NCI-H1417 (cell line): ENCODE measurements around the gene FAM118A.
"Not testable (repeated sequence)": the region's sequence is repeated elsewhere in the genome, so short reads cannot be mapped to it uniquely, and the experiment has no call there.

Source experiments
- DNase-seq, 3 experiments: peaks; one replicate each; lab custom pipeline; 2025; lab: John Stamatoyannopoulos, UW

The FAM118A gene

DNA sequence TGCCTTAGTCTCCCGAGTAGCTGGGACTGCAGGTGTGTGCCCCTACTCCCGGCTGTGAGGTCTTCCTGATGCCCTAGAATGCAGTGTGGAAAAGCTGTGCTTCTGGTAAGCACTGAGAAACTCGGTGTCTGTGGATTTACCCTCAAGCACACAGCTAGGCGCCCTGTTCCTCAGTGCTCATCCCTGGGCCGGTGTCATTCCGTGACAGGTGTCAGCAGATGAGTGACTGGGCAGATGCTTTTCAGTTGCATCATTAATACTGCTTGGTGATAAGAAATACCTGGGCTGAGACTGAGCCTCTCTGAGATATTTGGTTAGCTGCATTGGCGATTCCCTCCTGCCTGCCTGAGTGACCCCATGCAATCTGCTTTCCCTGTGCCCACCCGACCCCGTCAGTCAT lies 21.8 kb downstream of the FAM118A start:
- DNase-seq = no peak

DNA sequence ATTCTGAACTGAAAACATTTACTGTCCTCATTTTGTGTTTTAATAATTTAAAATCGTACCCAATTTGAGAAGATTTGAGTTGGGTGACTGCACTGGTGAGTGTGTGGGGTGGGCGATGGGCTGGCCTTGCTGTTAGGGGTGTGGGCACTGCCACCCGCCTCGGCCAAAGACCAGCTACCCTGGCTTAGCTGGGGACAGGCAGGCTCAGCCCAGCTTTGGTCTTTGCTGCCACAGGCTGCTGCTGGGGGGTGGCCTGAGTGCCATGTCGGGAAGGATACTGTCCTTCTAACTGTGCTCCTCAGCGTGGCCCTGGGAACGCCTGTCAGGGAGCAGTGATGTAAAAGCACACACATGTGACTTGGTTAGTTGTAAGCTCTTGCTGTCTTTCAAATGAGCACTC lies 22.3 kb downstream of the FAM118A start:
- DNase-seq = no peak

DNA sequence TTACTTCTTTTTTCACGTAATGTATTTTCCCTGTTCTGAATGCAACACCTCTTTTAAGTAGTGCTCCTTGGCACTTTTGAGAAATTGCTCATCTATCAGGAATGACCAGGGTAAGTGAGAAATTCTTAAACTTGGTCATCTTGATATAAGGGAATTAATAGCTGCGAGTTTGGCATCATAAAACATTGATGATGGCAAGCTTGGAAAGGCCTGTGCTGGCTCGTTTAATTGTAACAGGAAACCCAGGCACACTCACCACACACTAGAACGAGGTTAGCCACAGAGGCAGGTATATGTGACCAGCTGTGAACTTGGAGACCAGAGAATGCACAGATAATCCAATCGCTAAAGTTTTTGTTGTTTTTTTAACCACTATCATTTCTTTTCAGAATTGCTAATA lies 24.3 kb downstream of the FAM118A start:
- no peak for DNase-seq

DNA sequence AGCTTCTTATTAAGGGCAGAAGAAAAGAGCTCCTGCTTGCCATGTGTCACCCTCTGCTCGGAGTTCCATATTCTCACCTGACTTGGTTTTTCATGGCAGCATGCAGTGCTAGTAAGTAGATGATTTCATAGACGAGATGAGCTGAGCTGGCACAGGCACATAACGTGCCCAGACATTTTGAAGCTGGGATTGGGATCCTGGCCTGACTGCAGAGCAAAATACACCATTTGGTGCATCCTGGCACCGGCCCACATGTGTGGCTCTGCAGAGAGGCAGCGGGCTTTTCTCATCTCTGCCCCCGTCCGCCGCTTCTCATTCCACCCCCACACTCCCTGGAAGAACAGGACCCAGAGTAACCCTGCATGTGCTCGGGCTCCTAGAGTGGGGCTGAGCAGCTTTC lies 24.8 kb downstream of the FAM118A start:
- no peak for DNase-seq

DNA sequence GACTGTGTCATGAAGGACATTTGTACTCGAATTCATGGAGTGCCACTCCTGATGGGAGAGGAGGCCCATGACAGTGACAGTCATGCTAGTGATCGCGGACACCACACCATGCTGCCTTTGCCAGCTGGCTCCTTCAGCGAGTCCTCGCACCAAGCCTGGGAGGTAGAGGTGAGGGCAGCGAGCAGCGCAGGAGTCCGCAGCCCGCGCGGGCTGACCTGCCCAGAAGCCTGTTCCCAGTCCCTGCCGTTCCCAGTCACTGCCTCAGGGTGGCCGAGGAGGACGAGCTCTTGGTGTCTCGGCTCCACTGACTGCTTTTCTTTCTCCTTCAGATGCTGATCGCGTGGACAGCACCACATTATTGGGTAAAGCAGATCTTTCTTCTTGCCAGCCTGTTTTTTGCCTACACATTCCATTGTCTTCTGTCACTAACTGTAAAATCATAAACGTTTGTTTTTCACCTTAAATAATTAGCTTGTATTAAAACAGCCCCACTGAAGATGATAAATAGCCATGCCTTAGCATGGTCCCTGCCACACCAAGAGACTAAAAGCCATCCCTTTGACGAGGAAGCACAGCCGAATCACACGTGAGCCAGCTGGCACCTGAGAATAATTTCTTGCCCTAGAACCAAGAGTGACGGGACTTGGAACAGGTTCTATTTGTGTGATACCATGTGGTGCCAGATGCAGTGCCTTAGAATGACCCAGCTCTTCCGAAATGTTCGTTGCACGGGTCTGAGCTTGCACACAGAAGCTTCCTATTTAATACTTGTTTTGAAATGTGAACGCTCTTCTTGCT lies 25.5 kb downstream of the FAM118A start:
- DNase-seq = no peak

DNA sequence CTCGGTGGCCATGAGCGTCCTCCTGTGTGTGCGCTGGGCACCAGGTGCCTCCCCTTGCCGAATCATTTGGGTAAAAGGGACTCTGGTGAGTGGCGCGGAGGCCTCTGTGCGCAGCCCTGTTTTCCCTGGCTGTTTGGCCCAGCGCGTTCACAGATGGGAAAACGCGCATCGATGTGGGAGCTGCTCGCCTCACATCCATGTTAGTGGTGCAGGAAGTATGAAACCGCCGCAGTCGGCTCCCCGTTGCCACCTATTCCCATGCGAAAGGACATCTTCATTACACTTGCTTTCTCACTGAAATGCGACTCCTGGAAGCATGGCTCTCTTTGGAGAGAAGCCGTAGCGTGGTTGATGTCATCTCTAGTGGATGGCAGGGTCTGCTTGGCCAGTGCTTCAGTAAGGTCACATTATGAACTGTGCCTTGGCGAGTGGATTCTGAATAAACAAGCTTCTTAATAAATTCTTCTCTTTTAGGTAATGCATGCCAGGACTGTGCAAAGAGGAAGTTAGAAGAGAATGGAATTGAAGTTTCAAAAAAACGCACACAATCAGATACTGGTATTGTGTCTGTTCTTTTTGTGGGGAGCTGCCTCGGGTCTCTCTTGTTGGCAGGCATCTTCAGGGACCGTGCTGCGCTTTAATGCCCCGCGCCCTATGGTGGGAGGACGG lies 26.3 kb downstream of the FAM118A start:
- no peak for DNase-seq

DNA sequence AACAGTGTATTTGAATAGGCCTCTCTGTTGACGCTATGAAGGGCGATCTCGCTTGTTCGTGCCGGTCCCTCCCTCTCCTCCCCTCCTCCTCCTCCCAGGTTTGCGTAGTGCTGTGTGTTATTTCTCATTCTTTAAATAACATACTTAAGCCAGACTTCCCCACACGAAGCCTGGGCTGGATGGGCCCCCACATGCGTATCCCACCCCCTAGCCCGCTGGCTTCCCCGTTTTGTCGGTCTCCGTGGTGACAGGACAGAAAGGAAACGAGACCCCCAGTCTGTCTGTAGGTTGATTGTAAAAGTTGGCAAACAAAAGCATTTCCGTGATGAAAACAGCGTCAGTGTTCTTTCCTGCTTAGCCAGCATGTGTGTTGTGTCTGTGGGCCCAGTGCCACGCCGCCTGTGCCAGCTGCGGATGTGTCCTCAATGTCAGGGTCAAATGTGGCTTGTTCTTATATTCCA lies 27.3 kb downstream of the FAM118A start:
- peak in 2 of 3 experiments; percentile 17 to 25 for DNase-seq

DNA sequence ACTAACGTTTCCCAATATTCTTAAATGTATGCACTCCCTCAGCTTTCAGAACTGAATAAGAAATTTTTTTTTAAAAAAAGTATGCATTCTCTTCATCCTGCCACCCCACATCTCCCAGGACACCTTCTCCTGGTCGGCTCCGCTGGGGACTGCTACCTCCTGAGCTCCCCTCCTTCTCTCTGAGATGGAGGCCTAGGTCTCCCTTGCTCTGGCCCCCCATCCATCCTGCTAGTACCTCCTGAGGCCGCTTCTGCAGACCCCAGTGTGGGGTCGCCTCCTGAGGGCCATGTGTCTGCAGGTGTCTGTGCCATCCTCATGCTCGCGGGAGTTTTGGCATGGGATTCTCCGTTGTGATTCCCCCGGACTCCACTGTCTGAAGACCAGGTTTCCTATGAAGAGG lies 27.8 kb downstream of the FAM118A start:
- no peak for DNase-seq

DNA sequence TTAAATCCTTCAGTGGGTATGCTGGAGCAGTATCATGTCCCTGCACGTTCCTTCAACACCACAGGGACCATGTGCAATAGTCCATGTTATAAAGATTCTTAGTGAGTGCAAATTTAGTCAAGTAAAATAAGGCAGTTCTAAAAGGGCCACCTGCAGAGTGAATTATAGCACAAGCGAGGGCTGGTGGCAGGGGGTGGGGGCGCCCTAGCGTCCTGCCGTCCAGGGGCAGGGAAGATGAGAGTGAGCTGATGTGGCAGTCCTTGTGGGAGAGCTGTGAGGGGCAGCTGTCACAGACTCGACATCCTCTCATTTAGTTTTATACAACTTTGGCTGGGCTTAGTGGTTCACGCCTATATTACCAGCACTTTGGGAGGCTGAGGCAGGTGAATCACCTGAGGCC lies 29.1 kb downstream of the FAM118A start:
- no peak for DNase-seq

DNA sequence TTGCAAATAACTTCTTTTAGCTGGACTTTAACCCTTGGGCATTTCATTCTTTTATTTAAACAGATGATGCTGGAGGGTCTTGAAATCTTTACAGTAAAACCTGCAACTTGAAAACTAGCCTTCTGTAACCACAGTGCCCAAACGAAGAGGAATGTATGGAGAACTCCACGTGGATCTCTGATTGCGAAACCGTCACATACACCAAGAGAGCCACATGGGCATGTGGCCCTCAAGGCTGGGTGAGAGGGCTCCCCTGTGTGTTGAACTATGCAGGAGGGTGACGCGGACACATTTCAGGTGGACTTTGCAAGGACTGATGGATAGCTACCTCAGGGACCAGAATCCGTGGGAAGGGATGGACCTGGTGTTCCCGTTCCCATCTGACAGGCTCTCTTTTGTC lies 30.6 kb downstream of the FAM118A start:
- no peak for DNase-seq

DNA sequence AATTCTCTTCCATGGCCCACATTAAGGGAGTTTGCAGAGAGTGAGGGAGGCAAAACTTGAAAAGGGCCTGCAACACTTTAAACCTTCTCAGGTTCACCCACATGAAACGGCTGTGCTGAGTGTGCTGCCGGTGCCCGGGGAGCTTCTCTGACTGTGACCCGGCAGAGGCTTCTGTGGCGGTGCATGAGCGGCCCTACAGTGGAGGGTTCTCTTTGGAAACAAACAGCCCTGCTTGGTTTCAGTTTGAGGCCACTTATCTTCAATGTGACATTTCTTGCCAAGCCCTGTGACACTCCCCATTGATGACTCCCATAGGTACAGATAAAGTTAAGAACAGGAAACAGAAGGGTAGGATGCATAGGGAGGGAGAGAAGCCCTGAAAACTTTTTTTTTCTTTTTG lies 31.8 kb downstream of the FAM118A start:
- DNase-seq = no peak

DNA sequence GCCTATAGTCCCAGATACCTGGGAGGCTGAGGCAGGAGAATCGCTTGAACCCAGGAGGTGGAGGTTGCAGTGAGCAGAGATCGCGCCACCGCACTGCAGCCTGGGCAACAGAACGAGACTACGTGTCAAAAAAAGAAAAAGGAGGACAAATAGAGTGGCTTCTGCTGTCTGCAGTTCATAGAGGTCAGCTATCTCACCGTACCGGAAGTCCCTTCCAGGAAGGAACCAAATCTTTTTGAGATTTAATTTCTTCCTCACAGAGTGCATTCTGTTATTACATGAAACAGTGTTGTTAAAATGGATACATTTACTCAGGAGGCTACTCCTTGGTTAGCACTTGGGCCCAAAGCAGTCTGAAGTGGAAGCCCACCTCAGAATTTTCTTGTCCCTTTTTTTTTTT lies 33.4 kb downstream of the FAM118A start:
- no peak for DNase-seq

DNA sequence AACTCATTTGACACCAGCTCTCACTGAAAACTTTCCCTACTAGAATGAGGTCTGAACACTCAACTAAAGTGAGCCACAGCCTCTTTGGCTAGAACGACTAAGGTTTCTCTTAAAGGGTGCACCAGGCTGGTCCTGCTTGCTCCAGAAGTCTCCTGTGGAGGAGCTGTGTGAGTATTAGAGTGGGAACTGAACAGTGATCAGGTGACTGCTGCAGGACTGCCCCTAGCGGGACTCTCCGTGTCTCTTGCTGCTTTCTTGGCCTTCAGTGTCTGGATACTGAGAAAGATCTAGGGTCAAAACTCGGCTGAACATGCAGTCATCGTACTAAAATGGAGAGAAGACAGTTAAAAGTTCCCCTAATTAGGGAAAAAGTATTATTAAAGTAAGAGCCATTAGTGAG lies 34.6 kb downstream of the FAM118A start:
- DNase-seq = no peak

DNA sequence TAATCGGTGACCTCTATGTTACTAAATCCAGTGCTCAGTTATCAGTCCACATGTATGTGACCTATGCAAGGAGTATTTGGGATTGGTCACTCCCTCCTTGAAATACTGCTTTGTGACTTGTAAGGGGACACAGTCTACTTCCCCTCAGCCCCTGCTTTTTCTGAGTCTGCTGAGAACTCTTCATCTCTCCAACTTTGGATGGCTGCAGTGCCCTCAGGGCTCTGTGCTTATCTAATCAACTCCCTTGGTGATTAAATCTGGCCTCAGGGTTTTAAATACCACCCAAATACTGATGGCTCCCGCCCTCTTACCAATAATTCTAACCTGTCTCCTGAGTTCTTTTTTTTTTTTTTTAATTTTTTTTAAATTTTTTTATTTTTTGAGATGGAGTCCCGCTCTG lies 40.2 kb downstream of the FAM118A start:
- DNase-seq = no peak

DNA sequence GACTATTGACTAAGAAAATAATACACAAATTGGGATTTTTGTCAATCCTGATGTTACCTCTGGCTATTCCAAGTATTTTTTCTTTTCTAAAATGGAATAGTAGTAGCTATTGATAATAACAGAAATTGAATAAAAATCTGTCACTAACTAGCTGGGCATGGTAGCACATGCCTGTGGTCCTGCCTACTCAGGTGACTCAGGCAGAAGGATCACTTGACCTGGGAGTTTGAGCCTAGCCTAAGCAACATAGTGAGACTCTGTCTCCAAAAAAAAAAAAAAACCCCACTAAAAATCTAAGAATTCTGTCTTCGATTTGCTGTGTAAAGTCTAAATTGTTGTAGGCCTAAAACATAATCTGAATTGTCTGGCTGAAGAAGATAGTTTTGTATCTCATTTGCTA lies 42.2 kb downstream of the FAM118A start:
- no peak for DNase-seq

DNA sequence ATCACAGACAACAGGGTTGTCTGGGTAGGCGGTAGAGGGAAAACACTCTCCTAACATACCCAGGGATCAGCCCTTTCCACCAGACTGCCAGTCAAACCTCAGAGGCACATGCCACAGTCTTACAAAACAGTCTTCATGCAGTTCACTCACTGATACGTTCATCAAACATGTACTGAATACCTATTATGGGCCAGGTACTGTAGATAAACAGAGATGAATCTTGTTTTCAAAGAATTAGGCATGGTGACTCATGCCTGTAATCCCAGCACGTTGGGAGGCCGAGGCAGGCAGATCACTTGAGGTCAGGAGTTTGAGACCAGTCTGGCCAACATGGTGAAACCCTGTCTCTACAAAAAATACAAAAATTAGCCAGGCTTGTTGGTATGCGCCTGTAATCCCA lies 43.0 kb downstream of the FAM118A start:
- DNase-seq = not testable (repeated sequence)

DNA sequence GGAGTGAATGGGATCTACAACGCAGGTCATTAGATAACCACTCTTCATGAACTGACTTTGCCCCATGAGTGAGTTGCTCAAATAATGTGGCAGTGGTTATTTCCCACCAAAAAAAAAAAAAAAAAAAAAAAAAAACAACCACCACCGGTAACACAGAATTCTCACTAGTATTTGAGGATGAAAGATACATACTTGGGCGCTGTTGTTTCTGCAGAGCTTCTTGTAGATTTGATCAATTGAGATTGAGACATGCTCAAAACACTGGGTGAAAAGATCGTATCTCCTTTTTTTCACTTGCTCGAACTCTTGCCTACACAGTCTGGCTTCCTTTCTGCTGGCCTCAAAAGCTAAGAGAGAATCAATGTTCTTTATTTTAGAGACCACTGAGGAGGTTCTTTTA lies 44.1 kb downstream of the FAM118A start:
- DNase-seq = no peak

DNA sequence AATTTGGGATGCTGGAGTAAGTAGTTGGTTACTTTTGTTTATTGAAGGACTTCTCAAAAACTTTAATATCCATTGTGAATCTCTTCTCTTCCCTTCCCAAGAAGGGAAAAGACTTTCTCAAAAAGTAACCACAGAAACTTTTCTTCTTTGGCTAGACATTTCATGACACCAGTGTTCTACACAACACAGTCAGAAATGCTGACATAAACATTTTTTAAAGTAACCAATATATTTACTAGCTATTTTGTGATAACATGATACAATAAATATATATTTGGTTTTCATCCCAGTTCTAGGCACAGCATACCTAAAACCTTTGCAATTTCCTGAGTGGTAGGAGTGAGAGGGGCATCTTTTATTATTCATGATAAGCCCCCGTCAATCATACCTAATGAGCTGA lies 47.8 kb downstream of the FAM118A start:
- DNase-seq = no peak

DNA sequence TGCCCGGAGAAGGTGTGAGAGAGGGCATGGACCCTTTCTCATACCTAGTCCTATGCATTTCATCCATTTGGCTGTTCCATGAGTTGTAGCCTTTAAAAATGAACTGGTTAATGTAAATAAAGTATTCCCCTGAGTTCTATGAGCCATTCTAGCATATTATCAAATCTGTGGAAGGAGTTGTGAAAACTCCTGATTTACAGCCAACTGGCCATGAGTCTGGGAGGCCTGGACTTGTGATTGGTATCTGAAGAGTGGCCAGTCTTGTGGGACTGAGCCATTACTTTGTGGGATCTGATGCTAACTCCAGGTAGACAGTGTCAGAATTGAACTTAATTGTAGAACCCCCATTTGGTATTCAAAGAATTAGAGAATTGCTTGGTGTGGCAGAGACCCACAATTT lies 48.4 kb downstream of the FAM118A start:
- DNase-seq = no peak

DNA sequence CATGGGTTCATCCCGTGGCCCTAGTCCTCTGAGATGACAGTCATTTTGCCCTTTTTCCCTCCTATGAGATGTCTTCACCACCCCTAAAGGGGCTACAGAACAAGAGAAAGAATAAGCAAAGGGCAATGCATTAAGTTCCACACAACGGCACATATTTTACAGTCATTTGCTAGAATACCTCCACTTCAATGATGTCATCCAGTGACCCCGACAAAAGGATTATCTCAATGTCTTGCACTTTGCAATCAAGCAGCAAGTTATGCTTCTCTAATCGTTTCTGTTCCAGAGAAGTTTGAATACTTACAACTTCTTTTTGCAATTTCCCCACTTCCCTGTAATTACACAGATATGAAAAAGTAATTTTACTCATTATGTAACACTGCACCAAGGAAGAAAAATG lies 49.9 kb downstream of the FAM118A start:
- DNase-seq = no peak

DNA sequence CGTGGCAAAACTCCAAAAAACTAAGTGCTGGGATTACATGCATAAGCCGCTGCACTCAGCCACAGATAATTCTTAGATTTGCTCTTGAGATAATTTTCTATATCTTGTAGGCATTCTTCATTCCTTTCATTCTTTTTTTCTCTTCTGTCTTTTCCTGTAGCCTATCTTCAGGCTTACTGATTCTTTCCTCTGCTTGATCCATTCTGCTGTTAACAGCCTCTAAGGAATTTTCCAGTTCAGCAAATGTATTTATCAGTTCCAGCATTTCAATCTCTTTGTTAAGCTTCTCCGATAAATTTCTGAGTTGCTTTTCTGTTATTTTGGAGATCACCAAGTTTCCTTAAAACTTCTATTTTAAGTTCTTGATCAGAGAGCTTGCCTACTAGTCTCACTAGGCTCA lies 57.0 kb downstream of the FAM118A start:
- no peak for DNase-seq

DNA sequence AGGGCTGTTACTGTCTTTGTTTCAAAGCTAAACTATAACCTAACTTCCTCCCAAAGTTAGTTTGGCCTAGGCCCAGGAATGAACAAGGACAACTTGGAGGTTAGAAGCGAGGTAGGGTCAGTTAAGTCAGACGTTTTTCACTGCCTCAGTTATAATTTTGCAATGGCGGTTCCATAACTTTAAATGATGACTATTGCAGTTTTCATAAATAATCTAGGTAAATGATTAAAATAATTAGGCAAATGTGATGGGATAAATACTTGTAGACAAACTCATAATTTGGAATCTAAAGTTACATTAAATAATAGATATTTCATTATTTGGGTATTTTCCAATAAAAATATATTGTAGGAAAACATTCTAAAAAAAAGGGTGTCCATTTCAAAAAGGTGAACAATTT lies 63.9 kb downstream of the FAM118A start:
- DNase-seq = not testable (repeated sequence)

DNA sequence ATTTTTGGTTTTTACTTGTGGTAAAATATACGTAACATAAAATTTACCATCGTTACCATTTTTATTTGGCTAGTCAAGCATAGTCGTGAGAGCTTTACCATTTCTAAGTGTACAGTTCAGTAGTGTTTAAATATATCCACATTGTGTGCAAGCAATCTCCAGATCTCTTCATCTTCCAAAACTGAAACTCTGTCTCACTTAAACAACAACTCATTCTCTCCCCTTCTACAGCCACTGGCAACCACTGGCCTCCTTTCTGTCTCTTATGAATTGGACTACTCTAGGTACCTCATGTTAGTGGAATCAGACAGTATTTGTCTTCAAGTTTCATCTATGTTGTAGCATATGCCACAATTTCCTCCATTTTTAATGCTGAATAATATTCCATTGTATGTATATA lies 66.3 kb downstream of the FAM118A start:
- no peak for DNase-seq

DNA sequence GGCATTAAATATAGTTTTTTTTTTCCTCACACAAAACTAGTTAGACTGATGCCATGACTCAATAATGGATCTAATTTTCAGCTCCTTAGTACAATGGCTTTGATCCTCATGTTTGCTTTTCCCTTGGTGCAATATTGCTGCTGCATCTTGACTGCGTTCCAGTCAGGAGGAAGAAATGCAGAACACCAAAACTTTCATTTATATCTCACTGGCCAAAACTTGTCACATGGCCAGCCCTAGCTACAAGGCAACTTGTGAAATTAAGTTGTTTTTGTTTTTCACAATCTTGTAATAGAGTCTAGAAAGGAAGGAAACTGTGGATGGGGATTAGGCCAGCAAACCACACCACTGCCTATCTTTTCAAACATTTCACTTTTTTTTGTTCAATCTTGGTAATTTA lies 67.0 kb downstream of the FAM118A start:
- DNase-seq = no peak
